Daoy (cell line): Measurements from ENCODE around the gene SEL1L2. TPM values are rescaled to one million over a fixed set of nuclear protein-coding genes. Genes with fewer than 3 reads are reported as not detected.

Experiments
- DNase-seq: peaks from one replicate; pipeline ENCODE4 v3.0.0-alpha.2; 2015; ENCODE audit warnings: low read depth
- total RNA-seq: library from RNA; depleted of rRNA; stranded (reverse); fragments of >200 nt; shearing (Covaris generic); gene quantifications from 2 replicates; pipeline ENCODE4 v1.2.3, GENCODE V29; 2014

The SEL1L2 gene
- total RNA-seq, 1 experiment from 2014 or later: not detected

GRCh38 chr20:13865156-13865555, 125.3 kb downstream of the SEL1L2 start:
- no peak for DNase-seq

- no peak for DNase-seq
Measured at GRCh38 chr20:13863244-13863643, 127.2 kb downstream of the SEL1L2 start.

GRCh38 chr20:13862245-13862644, 128.2 kb downstream of the SEL1L2 start:
- DNase-seq: no peak

GRCh38 chr20:13858871-13859270, 131.5 kb downstream of the SEL1L2 start:
- DNase-seq: no peak

- no peak for DNase-seq
Measured at GRCh38 chr20:13858439-13858838, 132.0 kb downstream of the SEL1L2 start.

GRCh38 chr20:13857961-13858360, 132.5 kb downstream of the SEL1L2 start:
- no peak for DNase-seq

- DNase-seq: no peak
Measured at GRCh38 chr20:13857304-13857703, 133.1 kb downstream of the SEL1L2 start.

- no peak for DNase-seq
Measured at GRCh38 chr20:13856354-13856753, 134.1 kb downstream of the SEL1L2 start.

GRCh38 chr20:13855613-13856012, 134.8 kb downstream of the SEL1L2 start:
- no peak for DNase-seq

- DNase-seq: no peak
Measured at GRCh38 chr20:13852306-13852705, 138.1 kb downstream of the SEL1L2 start.

- DNase-seq: no peak
Measured at GRCh38 chr20:13851279-13851678, 139.1 kb downstream of the SEL1L2 start.

GRCh38 chr20:13844296-13844695, 146.1 kb downstream of the SEL1L2 start:
- no peak for DNase-seq

GRCh38 chr20:13841206-13841605, 149.2 kb downstream of the SEL1L2 start:
- DNase-seq: no peak

- DNase-seq: no peak
Measured at GRCh38 chr20:13840093-13840465, 150.3 kb downstream of the SEL1L2 start.

- DNase-seq: peak; percentile 20
Measured at GRCh38 chr20:13839421-13840092, 150.9 kb downstream of the SEL1L2 start.

- no peak for DNase-seq
Measured at GRCh38 chr20:13838664-13839063, 151.8 kb downstream of the SEL1L2 start.

GRCh38 chr20:13831476-13831875, 158.9 kb downstream of the SEL1L2 start:
- DNase-seq: no peak

- no peak for DNase-seq
Measured at GRCh38 chr20:13825465-13825864, 164.9 kb downstream of the SEL1L2 start.

- DNase-seq: no peak
Measured at GRCh38 chr20:13824459-13824858, 166.0 kb downstream of the SEL1L2 start.

- no peak for DNase-seq
Measured at GRCh38 chr20:13822459-13822858, 168.0 kb downstream of the SEL1L2 start.

GRCh38 chr20:13821876-13822275, 168.5 kb downstream of the SEL1L2 start:
- no peak for DNase-seq

- peak; percentile 18 for DNase-seq
Measured at GRCh38 chr20:13819885-13820645, 170.3 kb downstream of the SEL1L2 start.

GRCh38 chr20:13817342-13817741, 173.1 kb downstream of the SEL1L2 start:
- no peak for DNase-seq
